HEK293T (cell line): ENCODE data around the gene PTGES.

ENCODE experiments used
- CTCF ChIA-PET: fragments of 350-600 bp; formaldehyde crosslinking; extraction: SDS; loops from one replicate; lab custom pipeline; 2021; ENCODE audit warnings: antibody characterized with exemption, inconsistent platforms; lab: Yijun Ruan, JAX
- POLR2A ChIA-PET: fragments of 350-600 bp; formaldehyde crosslinking; extraction: SDS; loops from one replicate; lab custom pipeline; 2020; ENCODE audit warnings: antibody characterized with exemption, inconsistent platforms; lab: Yijun Ruan, JAX
- DNase-seq: peaks from one replicate; pipeline ENCODE4 v3.0.0; 2012; ENCODE audit warnings: mixed read lengths; ENCODE audit errors: extremely low spot score
- ARNT ChIP-seq: fragments of 450-650 bp; IDR thresholded peaks from 2 replicates; pipeline ENCODE4 v1.6.1; 2017; ENCODE audit warnings: mild to moderate bottlenecking
- BHLHE40 ChIP-seq: fragments of 450-650 bp; IDR thresholded peaks from 2 replicates; pipeline ENCODE4 v1.6.1; 2016; ENCODE audit warnings: mild to moderate bottlenecking, moderate library complexity, borderline replicate concordance
- CTBP1 ChIP-seq: fragments of 450-650 bp; IDR thresholded peaks from 2 replicates; pipeline ENCODE4 v1.6.1; 2016; ENCODE audit warnings: borderline replicate concordance
- ELF4 ChIP-seq: fragments of 450-650 bp; IDR thresholded peaks from 2 replicates; pipeline ENCODE4 v1.6.1; 2017; ENCODE audit warnings: antibody characterized with exemption
- FOXA1 ChIP-seq: fragments of 450-650 bp; IDR thresholded peaks from 2 replicates; pipeline ENCODE4 v1.6.1; 2016; ENCODE audit warnings: mild to moderate bottlenecking
- FOXK2 ChIP-seq: fragments of 450-650 bp; IDR thresholded peaks from 2 replicates; pipeline ENCODE4 v1.6.1; 2016; ENCODE audit warnings: mild to moderate bottlenecking
- FOXM1 ChIP-seq: fragments of 450-650 bp; IDR thresholded peaks from 2 replicates; pipeline ENCODE4 v1.6.1; 2017; ENCODE audit warnings: mild to moderate bottlenecking, borderline replicate concordance
- HDGF ChIP-seq: fragments of 450-650 bp; IDR thresholded peaks from 2 replicates; pipeline ENCODE4 v1.6.1; 2017; ENCODE audit warnings: antibody characterized with exemption, borderline replicate concordance
- L3MBTL2 ChIP-seq: fragments of 450-650 bp; conservative IDR thresholded peaks from 2 replicates; pipeline ENCODE4 v1.6.1; 2016; ENCODE audit warnings: mild to moderate bottlenecking
- LEF1 ChIP-seq: fragments of 450-650 bp; IDR thresholded peaks from 2 replicates; pipeline ENCODE4 v1.6.1; 2017; ENCODE audit warnings: mild to moderate bottlenecking, borderline replicate concordance
- NFRKB ChIP-seq: fragments of 450-650 bp; IDR thresholded peaks from 2 replicates; pipeline ENCODE4 v1.6.1; 2016; ENCODE audit warnings: mild to moderate bottlenecking, moderate library complexity
- PKNOX1 ChIP-seq: fragments of 450-650 bp; IDR thresholded peaks from 2 replicates; pipeline ENCODE4 v1.6.1; 2016
- SP1 ChIP-seq: fragments of 450-650 bp; IDR thresholded peaks from 2 replicates; pipeline ENCODE4 v1.6.1; 2017
- SUZ12 ChIP-seq: fragments of 450-650 bp; IDR thresholded peaks from 2 replicates; pipeline ENCODE4 v1.6.1; 2016; ENCODE audit warnings: mild to moderate bottlenecking
- TARDBP ChIP-seq: fragments of 450-650 bp; IDR thresholded peaks from 2 replicates; pipeline ENCODE4 v1.6.1; 2016
- ZNF384 ChIP-seq: fragments of 450-650 bp; IDR thresholded peaks from 2 replicates; pipeline ENCODE4 v1.6.1; 2016

The PTGES gene

GRCh38 chr9:129717991-129718390, 34.9 kb downstream of the PTGES start:
- TF ChIP-seq TARDBP (no peak), ZNF384 (no peak)
- DNase-seq: no peak
- ChIA-PET POLR2A (no interaction called here), CTCF (interaction anchor here (1.2 kb wide), 1 partner anchor 72 kb away, joined by 3 read pairs; no protein-coding TSS in a partner anchor)

GRCh38 chr9:129716091-129716490, 36.8 kb downstream of the PTGES start:
- ChIA-PET CTCF (interaction anchor here (0.7 kb wide), 1 partner anchor 22 kb away, joined by 3 read pairs; no protein-coding TSS in a partner anchor), POLR2A (no interaction called here)
- DNase-seq: no peak
- TF ChIP-seq ZNF384 (no peak), LEF1 (no peak), HDGF (no peak), FOXM1 (no peak)

GRCh38 chr9:129714511-129715061, 38.3 kb downstream of the PTGES start:
- DNase-seq: no peak
- TF ChIP-seq FOXM1: no peak
- no peak for TF ChIP-seq SP1
- no peak for TF ChIP-seq SUZ12
- TF ChIP-seq CTBP1: no peak
- TF ChIP-seq LEF1: no peak
- TF ChIP-seq NFRKB: no peak
- no peak for TF ChIP-seq ARNT
- TF ChIP-seq FOXA1: no peak
- TF ChIP-seq FOXK2: no peak
- no peak for TF ChIP-seq L3MBTL2
- no peak for TF ChIP-seq TARDBP
- no peak for TF ChIP-seq ZNF384
- TF ChIP-seq PKNOX1: no peak
- no peak for TF ChIP-seq BHLHE40
- TF ChIP-seq HDGF: no peak
- TF ChIP-seq ELF4: no peak
- ChIA-PET POLR2A (interaction anchor here (3.5 kb wide), 1 partner anchor 17 kb away, joined by 16 read pairs; no protein-coding TSS in a partner anchor), CTCF (no interaction called here)

GRCh38 chr9:129713402-129713679, 39.5 kb downstream of the PTGES start:
- no peak for DNase-seq
- no peak for TF ChIP-seq HDGF
- no peak for TF ChIP-seq SP1
- TF ChIP-seq L3MBTL2: no peak
- no peak for TF ChIP-seq ZNF384
- TF ChIP-seq FOXK2: no peak
- TF ChIP-seq PKNOX1: no peak
- no peak for TF ChIP-seq FOXM1
- no peak for TF ChIP-seq ELF4
- no peak for TF ChIP-seq FOXA1
- no peak for TF ChIP-seq BHLHE40
- TF ChIP-seq LEF1: no peak
- no peak for TF ChIP-seq NFRKB
- POLR2A ChIA-PET: interaction anchor here (2.1 to 3.5 kb wide), 2 partner anchors 9 to 16 kb away, joined by 10 to 16 read pairs; no protein-coding TSS in a partner anchor
- CTCF ChIA-PET: interaction anchor here (2.7 kb wide), 1 partner anchor 13 kb away, joined by 15 read pairs; no protein-coding TSS in a partner anchor

- DNase-seq: no peak
- ChIA-PET CTCF (interaction anchor here (2.7 kb wide), 1 partner anchor 14 kb away, joined by 15 read pairs; no protein-coding TSS in a partner anchor), POLR2A (interaction anchor here (2.1 to 3.5 kb wide), 2 partner anchors 9 to 16 kb away, joined by 10 to 16 read pairs; no protein-coding TSS in a partner anchor)
- TF ChIP-seq TARDBP: no peak
- no peak for TF ChIP-seq LEF1
- no peak for TF ChIP-seq ELF4
- no peak for TF ChIP-seq SP1
- TF ChIP-seq FOXA1: no peak
- no peak for TF ChIP-seq PKNOX1
- TF ChIP-seq NFRKB: no peak
- no peak for TF ChIP-seq L3MBTL2
- TF ChIP-seq CTBP1: no peak
- TF ChIP-seq FOXK2: no peak
- no peak for TF ChIP-seq BHLHE40
- TF ChIP-seq HDGF: no peak
- no peak for TF ChIP-seq SUZ12
- no peak for TF ChIP-seq ARNT
- TF ChIP-seq FOXM1: no peak
Measured at GRCh38 chr9:129712634-129713401, 40.0 kb downstream of the PTGES start.

- POLR2A ChIA-PET: no interaction called here
Measured at GRCh38 chr9:129710169-129710453, 42.7 kb downstream of the PTGES start.

More at GRCh38 chr9:129710169-129710453, 42.7 kb downstream of the PTGES start:
- CTCF ChIA-PET: no interaction called here
- TF ChIP-seq BHLHE40: no peak
- no peak for TF ChIP-seq ZNF384
- TF ChIP-seq L3MBTL2: no peak
- TF ChIP-seq LEF1: no peak
- no peak for TF ChIP-seq CTBP1
- no peak for DNase-seq
